IMR-90 (cell line): ENCODE data around the gene MARF1. TPM values are rescaled to one million over a fixed set of nuclear protein-coding genes. Genes with fewer than 3 reads are reported as not detected.

ENCODE experiments used
- ATAC-seq: fragments of 200-7000 bp; cut with Tn5 transposase; 2 replicates; pipeline ENCODE4 v1.9.1; 2020; ENCODE audit warnings: low read depth, mild to moderate bottlenecking, moderate library complexity
- BruUV-seq: library from RNA; stranded (reverse); fragments of 400-500 nt; replicated peaks from 2 replicates; lab custom pipeline; 2021; lab: Mats Ljungman, UMichigan
- CTCF ChIA-PET: fragments of 300-600 bp; formaldehyde crosslinking; extraction: SDS; loops from one replicate; lab custom pipeline; 2021; ENCODE audit warnings: antibody characterized with exemption; lab: Yijun Ruan, JAX
- POLR2A ChIA-PET: fragments of 300-600 bp; sonication (Branson Sonifier 250); formaldehyde crosslinking; loops from one replicate; lab custom pipeline; 2022; ENCODE audit warnings: antibody characterized with exemption; ENCODE audit not compliant: unreplicated experiment; lab: Charles Lee
- DNase-seq: peaks from one replicate; pipeline ENCODE4 v3.0.0; 2013
- H2AFZ ChIP-seq: replicated peaks from 2 replicates; pipeline ENCODE3; 2013; ENCODE audit warnings: low read length, mild to moderate bottlenecking; ENCODE audit not compliant: poor library complexity
- H2AK5ac ChIP-seq: 2 replicates; pipeline ENCODE4 v1.6.1; 2013; ENCODE audit warnings: low read depth, low read length, inconsistent platforms
- H2AK9ac ChIP-seq: replicated peaks from 2 replicates; pipeline ENCODE3; 2013; ENCODE audit warnings: mild to moderate bottlenecking, low read depth, low read length, moderate library complexity; ENCODE audit not compliant: poor library complexity
- H2BK120ac ChIP-seq: 2 replicates; pipeline ENCODE4 v1.6.1; 2013; ENCODE audit warnings: low read depth, low read length, inconsistent platforms
- H2BK15ac ChIP-seq: 3 replicates; pipeline ENCODE4 v1.6.1; 2013; ENCODE audit warnings: low read depth, low read length, inconsistent platforms
- H2BK20ac ChIP-seq: 2 replicates; pipeline ENCODE4 v1.6.1; 2013; ENCODE audit warnings: low read depth, mild to moderate bottlenecking, inconsistent platforms, low read length, moderate library complexity
- H2BK5ac ChIP-seq: 2 replicates; pipeline ENCODE4 v1.6.1; 2013; ENCODE audit warnings: mild to moderate bottlenecking, low read depth, low read length, inconsistent platforms; ENCODE audit not compliant: poor library complexity, severe bottlenecking
- H3K14ac ChIP-seq: replicated peaks from 2 replicates; pipeline ENCODE4 v1.6.1; 2013; ENCODE audit warnings: low read depth, low read length, inconsistent platforms
- H3K18ac ChIP-seq: 2 replicates; pipeline ENCODE4 v1.6.1; 2013; ENCODE audit warnings: low read depth, low read length, control low read depth
- H3K23ac ChIP-seq: 2 replicates; pipeline ENCODE4 v1.6.1; 2013; ENCODE audit warnings: low read depth, low read length, inconsistent platforms
- H3K27ac ChIP-seq: 2 replicates; pipeline ENCODE4 v1.5.1; 2013; ENCODE audit warnings: mild to moderate bottlenecking, control low read depth, low read length; ENCODE audit not compliant: insufficient read depth
- H3K27me3 ChIP-seq: 2 replicates; pipeline ENCODE4 v1.6.1; 2013; ENCODE audit warnings: low read length; ENCODE audit not compliant: control insufficient read depth, insufficient read depth
- H3K36me3 ChIP-seq: 2 replicates; pipeline ENCODE4 v1.6.1; 2013; ENCODE audit warnings: low read length, mixed read lengths; ENCODE audit not compliant: control insufficient read depth, insufficient read depth
- H3K4ac ChIP-seq: 2 replicates; pipeline ENCODE4 v1.6.1; 2013; ENCODE audit warnings: low read depth, low read length, inconsistent platforms
- H3K4me1 ChIP-seq: 2 replicates; pipeline ENCODE4 v1.6.1; 2013; ENCODE audit warnings: low read length, mixed read lengths; ENCODE audit not compliant: control insufficient read depth, insufficient read depth
- H3K4me2 ChIP-seq: 2 replicates; pipeline ENCODE4 v1.6.1; 2013; ENCODE audit warnings: low read depth, mild to moderate bottlenecking, control low read depth, low read length, moderate library complexity
- H3K4me3 ChIP-seq: 2 replicates; pipeline ENCODE4 v1.5.1; 2013; ENCODE audit warnings: low read depth, mild to moderate bottlenecking, control low read depth, low read length, moderate library complexity; ENCODE audit not compliant: insufficient read depth
- H3K56ac ChIP-seq: 2 replicates; pipeline ENCODE4 v1.6.1; 2013; ENCODE audit warnings: low read length, inconsistent platforms; ENCODE audit not compliant: insufficient read depth; ENCODE audit errors: extremely low read depth
- H3K79me1 ChIP-seq, 2 experiments: 2 replicates each; pipeline ENCODE4 v1.6.1; 2013; ENCODE audit warnings: low read length in 2 of 2, inconsistent platforms in 1 of 2, low read depth in 1 of 2
- H3K9ac ChIP-seq: 2 replicates; pipeline ENCODE4 v1.6.1; 2013; ENCODE audit warnings: low read depth, low read length, control low read depth
- H3K9me1 ChIP-seq: 2 replicates; pipeline ENCODE4 v1.6.1; 2013; ENCODE audit warnings: low read length, inconsistent platforms; ENCODE audit not compliant: insufficient read depth
- H3K9me3 ChIP-seq: 2 replicates; pipeline ENCODE4 v1.6.1; 2013; ENCODE audit warnings: low read length; ENCODE audit not compliant: control insufficient read depth, insufficient read depth
- H4K20me1 ChIP-seq: 2 replicates; pipeline ENCODE4 v1.6.1; 2013; ENCODE audit warnings: low read length, inconsistent platforms; ENCODE audit not compliant: insufficient read depth
- H4K5ac ChIP-seq: 2 replicates; pipeline ENCODE4 v1.6.1; 2013; ENCODE audit warnings: mild to moderate bottlenecking, low read depth, low read length, control low read depth
- H4K8ac ChIP-seq, 2 experiments: 2 replicates each; pipeline ENCODE4 v1.6.1; 2013; ENCODE audit warnings: low read depth in 2 of 2, low read length in 2 of 2, control low read depth in 1 of 2, inconsistent platforms in 1 of 2
- H4K91ac ChIP-seq: 2 replicates; pipeline ENCODE4 v1.6.1; 2013; ENCODE audit warnings: low read depth, low read length, inconsistent platforms; ENCODE audit not compliant: insufficient read depth
- CEBPB ChIP-seq: IDR thresholded peaks from 2 replicates; pipeline ENCODE4 v1.6.1; 2012; ENCODE audit warnings: low read depth, low read length, improper control_type of control experiment
- CHD1 ChIP-seq: IDR thresholded peaks from 2 replicates; pipeline ENCODE4 v1.6.1; 2012; ENCODE audit warnings: low read depth, low read length, improper control_type of control experiment
- CTCF ChIP-seq: conservative IDR thresholded peaks from 2 replicates; pipeline ENCODE4 v1.5.1; 2012; ENCODE audit warnings: mild to moderate bottlenecking, low read depth, low read length, improper control_type of control experiment
- FOS ChIP-seq: fragments of 150-350 bp; IDR thresholded peaks from 2 replicates; pipeline ENCODE4 v1.6.1; 2016; ENCODE audit warnings: low read depth, low read length
- MAFK ChIP-seq: IDR thresholded peaks from 2 replicates; pipeline ENCODE4 v1.6.1; 2012; ENCODE audit warnings: low read depth, low read length, improper control_type of control experiment
- MXI1 ChIP-seq: IDR thresholded peaks from 2 replicates; pipeline ENCODE4 v1.6.1; 2012; ENCODE audit warnings: low read depth, mild to moderate bottlenecking, low read length, moderate library complexity, borderline replicate concordance
- NFE2L2 ChIP-seq: fragments of 150-350 bp; IDR thresholded peaks from 2 replicates; pipeline ENCODE4 v1.6.1; 2016; ENCODE audit warnings: low read depth, mild to moderate bottlenecking, low read length
- POLR2A ChIP-seq: IDR thresholded peaks from 2 replicates; pipeline ENCODE4 v1.6.1; 2012; ENCODE audit warnings: mild to moderate bottlenecking, low read depth, low read length
- RAD21 ChIP-seq: IDR thresholded peaks from 2 replicates; pipeline ENCODE4 v1.6.1; 2012; ENCODE audit warnings: low read length, improper control_type of control experiment
- RCOR1 ChIP-seq: IDR thresholded peaks from 2 replicates; pipeline ENCODE4 v1.6.1; 2012; ENCODE audit warnings: mild to moderate bottlenecking, low read length, improper control_type of control experiment; ENCODE audit not compliant: insufficient replicate concordance
- SMC3 ChIP-seq: fragments of 150-350 bp; IDR thresholded peaks from 2 replicates; pipeline ENCODE4 v1.6.1; 2016; ENCODE audit warnings: low read depth, mild to moderate bottlenecking, antibody characterized with exemption, low read length, moderate library complexity
- WGBS, 2 experiments: methylation state at CpG; one replicate each; pipeline versions ENCODE4 v1.1.5 to v1.1.7; 2013; ENCODE audit warnings: missing lambda C conversion rate in 2 of 2; ENCODE audit not compliant: insufficient read length in 1 of 2; ENCODE audit errors: extremely low coverage in 2 of 2; 5-methylcytosine and 5-hydroxymethylcytosine counted together
- dilution Hi-C: fragments of 300-500 bp; cut with HindIII; formaldehyde crosslinking; loops from one replicate; pipeline ENCODE4 v1.14.3; 2018; ENCODE audit warnings: low sequenced_read_pairs; ENCODE audit not compliant: unreplicated experiment
- in situ Hi-C: fragments of 300-500 bp; cut with MboI; formaldehyde crosslinking; loops from 3 replicates; pipeline ENCODE4 v1.14.3; 2019; ENCODE audit warnings: low sequenced_read_pairs, inconsistent platforms, mixed read lengths
- intact Hi-C: fragments of 100-400 bp; cut with micrococcal nuclease; formaldehyde crosslinking; loops from 2 replicates; pipeline ENCODE4 v1.10.0; 2022
- polyA plus RNA-seq, 3 experiments: library from polyadenylated mRNA; depleted of rRNA; stranded (reverse); fragments of >200 nt; gene quantifications; 2 replicates each; pipeline ENCODE4 v1.2.3, GENCODE V29; 2012; ENCODE audit warnings: low replicate concordance in 1 of 3
- total RNA-seq: library from RNA; depleted of rRNA; stranded (reverse); fragments of >200 nt; gene quantifications from 2 replicates; pipeline ENCODE4 v1.2.3, GENCODE V29; 2012
- TF ChIP-seq, protein P1 (sequence below): fragments of 150-350 bp; IDR thresholded peaks from 2 replicates; pipeline ENCODE4 v1.6.1; 2016; ENCODE audit warnings: low read depth, mild to moderate bottlenecking, low read length, moderate library complexity, borderline replicate concordance
- TF ChIP-seq, protein P2 (sequence below): fragments of 150-350 bp; IDR thresholded peaks from 2 replicates; pipeline ENCODE4 v1.6.1; 2017; ENCODE audit warnings: mild to moderate bottlenecking, antibody characterized with exemption, low read length, low read depth

Gene MARF1
- total and polyA plus RNA-seq, 2 of the 4 experiments (the other 2 are of a cell fraction): 9.0 to 12.9 TPM

- H3K36me3 ChIP-seq: peaks cover 10% of the 10 kb centered on the region
- H2AK9ac ChIP-seq: no peak overlapping the region
- DNase-seq: peak; percentile 35
- TF ChIP-seq POLR2A (no peak), MXI1 (no peak), CHD1 (no peak), RAD21 (no peak), FOS (no peak), CEBPB (no peak), RCOR1 (no peak), SMC3 (no peak), NFE2L2 (no peak), CTCF (no peak), MAFK (no peak)
- TF ChIP-seq, protein P1, sequence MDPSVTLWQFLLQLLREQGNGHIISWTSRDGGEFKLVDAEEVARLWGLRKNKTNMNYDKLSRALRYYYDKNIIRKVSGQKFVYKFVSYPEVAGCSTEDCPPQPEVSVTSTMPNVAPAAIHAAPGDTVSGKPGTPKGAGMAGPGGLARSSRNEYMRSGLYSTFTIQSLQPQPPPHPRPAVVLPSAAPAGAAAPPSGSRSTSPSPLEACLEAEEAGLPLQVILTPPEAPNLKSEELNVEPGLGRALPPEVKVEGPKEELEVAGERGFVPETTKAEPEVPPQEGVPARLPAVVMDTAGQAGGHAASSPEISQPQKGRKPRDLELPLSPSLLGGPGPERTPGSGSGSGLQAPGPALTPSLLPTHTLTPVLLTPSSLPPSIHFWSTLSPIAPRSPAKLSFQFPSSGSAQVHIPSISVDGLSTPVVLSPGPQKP: no peak
- TF ChIP-seq, protein P2, sequence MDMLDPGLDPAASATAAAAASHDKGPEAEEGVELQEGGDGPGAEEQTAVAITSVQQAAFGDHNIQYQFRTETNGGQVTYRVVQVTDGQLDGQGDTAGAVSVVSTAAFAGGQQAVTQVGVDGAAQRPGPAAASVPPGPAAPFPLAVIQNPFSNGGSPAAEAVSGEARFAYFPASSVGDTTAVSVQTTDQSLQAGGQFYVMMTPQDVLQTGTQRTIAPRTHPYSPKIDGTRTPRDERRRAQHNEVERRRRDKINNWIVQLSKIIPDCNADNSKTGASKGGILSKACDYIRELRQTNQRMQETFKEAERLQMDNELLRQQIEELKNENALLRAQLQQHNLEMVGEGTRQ: no peak
- no peaks in the 10 kb centered on the region for H3K27me3 ChIP-seq
- H3K56ac ChIP-seq: no peak overlapping the region
- H3K9ac ChIP-seq: no peak overlapping the region
- H4K8ac ChIP-seq: no peak overlapping the region
- no peak overlapping the region for H3K4me3 ChIP-seq
- dilution Hi-C loops: no loop called here
- ChIA-PET CTCF (interaction anchor here (0.6 kb wide), 2 partner anchors 20 to 136 kb away, joined by 3 to 5 read pairs; no protein-coding TSS in a partner anchor), POLR2A (no interaction called here)
- H2AFZ ChIP-seq: no peak overlapping the region
- H3K9me1 ChIP-seq: no peaks in the 10 kb centered on the region; the same call in 1 of the 2 replicates
- intact Hi-C loops: no loop called here
- H4K5ac ChIP-seq: no peak overlapping the region
- peaks cover 2% of the 10 kb centered on the region; the same call in 1 of the 2 replicates for H3K4me1 ChIP-seq
- 67% methylated on average over 3 of the region's 7 CpGs; no CpG with 5 or more reads in 1 of the 2 experiments for WGBS, 2 experiments
- peak; percentile 64 for ATAC-seq
- no peak overlapping the region for H3K23ac ChIP-seq
- no peak overlapping the region for H2AK5ac ChIP-seq
- H3K9me3 ChIP-seq: no peaks in the 10 kb centered on the region
- H3K4me2 ChIP-seq: no peak overlapping the region
- BruUV-seq: no TSS peak
- H3K79me1 ChIP-seq: peaks cover 3 to 5% of the 10 kb centered on the region in 2 experiments; a peak in 3 of 4 replicates
- H3K4ac ChIP-seq: no peak overlapping the region
- no peak overlapping the region for H2BK120ac ChIP-seq
- no peak overlapping the region for H2BK20ac ChIP-seq
- H4K20me1 ChIP-seq: no peaks in the 10 kb centered on the region
- H2BK5ac ChIP-seq: no peak overlapping the region
- no peak overlapping the region for H3K14ac ChIP-seq
- H2BK15ac ChIP-seq: no peak overlapping the region
- no peak overlapping the region for H3K18ac ChIP-seq
- no peak overlapping the region for H4K91ac ChIP-seq
- in situ Hi-C loops: no loop called here
- H3K27ac ChIP-seq: no peak overlapping the region
Measured at GRCh38 chr16:15564604-15565339, 78.2 kb downstream of the MARF1 start.
